Naive thymus-derived CD8-positive, alpha-beta T cell (primary cell): ENCODE data around the gene INTS1. TPM values are rescaled to one million over a fixed set of nuclear protein-coding genes. Genes with fewer than 3 reads are reported as not detected.
A peak's percentile ranks its signal among the peaks of the same experiment; 100 is the strongest.

Experiments used
- ATAC-seq, 2 donors: fragments of 150-1000 bp; cut with Tn5 transposase in 1 of 2; sonication (Bioruptor Pico), chemical (Tn5 transposase) in 1 of 2; 1 replicate in 1 of 2; 2 replicates in 1 of 2; pipeline ENCODE4 v1.10.0; 2021; ENCODE audit warnings: mild to moderate bottlenecking in 2 of 2, moderate library complexity in 2 of 2
- POLR2A ChIA-PET: fragments of 350-600 bp; sonication (Branson Sonifier 250); formaldehyde crosslinking; loops from one replicate; lab custom pipeline; 2021; ENCODE audit warnings: antibody characterized with exemption; lab: Charles Lee
- DNase-seq, 10 donors: peaks; one replicate each; pipeline versions ENCODE4 v3.0.0 to v3.0.0-alpha.2; 2020 to 2022
- H3K27ac Mint-ChIP-seq, 10 donors: one replicate each; pipeline ENCODE4 v1.8.0; 2020 to 2022; ENCODE audit warnings: mild to moderate bottlenecking in 10 of 10, mixed read lengths in 10 of 10, moderate library complexity in 4 of 10, inconsistent platforms in 1 of 10
- H3K27me3 Mint-ChIP-seq, 5 donors: one replicate each; pipeline ENCODE4 v1.8.0; 2021 to 2022; ENCODE audit warnings: mixed read lengths in 5 of 5
- H3K36me3 Mint-ChIP-seq, 3 donors: one replicate each; pipeline ENCODE4 v1.8.0; 2020 to 2022; ENCODE audit warnings: mixed read lengths in 3 of 3, mild to moderate bottlenecking in 2 of 3, inconsistent platforms in 1 of 3
- H3K4me1 Mint-ChIP-seq, 4 donors: one replicate each; pipeline ENCODE4 v1.8.0; 2021 to 2022; ENCODE audit warnings: mixed read lengths in 4 of 4
- H3K4me3 Mint-ChIP-seq, 10 donors: one replicate each; pipeline ENCODE4 v1.8.0; 2020 to 2022; ENCODE audit warnings: mild to moderate bottlenecking in 10 of 10, mixed read lengths in 10 of 10, moderate library complexity in 6 of 10, inconsistent platforms in 1 of 10
- H3K9me3 Mint-ChIP-seq, 9 donors: one replicate each; pipeline ENCODE4 v1.8.0; 2020 to 2022; ENCODE audit warnings: mixed read lengths in 9 of 9, mild to moderate bottlenecking in 3 of 9, inconsistent platforms in 1 of 9, moderate library complexity in 1 of 9
- polyA plus RNA-seq, 3 donors: library from polyadenylated mRNA; unstranded; fragments of 300-500 nt; fragmentation: Illumina TruSeq; gene quantifications; one replicate each; pipeline ENCODE4 v1.2.3, GENCODE V29; 2021
- total RNA-seq, 8 experiments: library from RNA in 2 of 8; stranded (reverse) in 2 of 8; gene quantifications; one replicate each; pipeline ENCODE4 v1.2.3 and lab custom pipeline; 2021 to 2026

The INTS1 gene
- total and polyA plus RNA-seq, 5 experiments from 2014 or later = 9.1 to 136 (median 24.6) TPM

DNA sequence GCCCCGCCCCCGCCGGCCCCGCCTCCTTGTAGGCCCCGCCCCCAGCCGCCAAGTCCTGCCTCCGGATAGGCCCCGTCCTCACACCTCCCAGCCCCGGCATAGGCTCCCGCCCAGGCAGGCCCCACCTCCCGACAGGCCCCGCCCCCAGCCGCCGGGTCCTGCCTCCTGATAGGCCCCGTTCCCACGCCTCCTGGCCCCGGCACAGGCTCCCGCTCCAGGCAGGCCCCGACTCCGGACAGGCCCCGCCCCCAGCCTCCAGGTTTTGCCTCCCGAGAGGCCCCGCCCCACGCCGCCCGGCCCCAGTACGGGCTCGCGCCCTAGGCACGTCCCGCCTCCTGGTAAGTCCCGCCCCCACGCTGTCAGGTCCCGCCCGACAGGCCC lies 44.7 kb downstream of the INTS1 start:
- no peaks in the 10 kb centered on the region for H3K36me3 Mint-ChIP-seq
- peak; percentile 95 for ATAC-seq
- H3K4me3 Mint-ChIP-seq = peak overlapping the region; percentile 36 to 76 (median 61)
- H3K27ac Mint-ChIP-seq = no peak overlapping the region
- DNase-seq = peak; percentile 92 to 99 (median 98)
- H3K27me3 Mint-ChIP-seq = no peaks in the 10 kb centered on the region
- POLR2A ChIA-PET = no interaction called here
- peaks cover 0 to 2% (median 0%) of the 10 kb centered on the region in 9 donors for H3K9me3 Mint-ChIP-seq
- H3K4me1 Mint-ChIP-seq = peaks cover 11 to 34% (median 22%) of the 10 kb centered on the region in 4 donors

DNA sequence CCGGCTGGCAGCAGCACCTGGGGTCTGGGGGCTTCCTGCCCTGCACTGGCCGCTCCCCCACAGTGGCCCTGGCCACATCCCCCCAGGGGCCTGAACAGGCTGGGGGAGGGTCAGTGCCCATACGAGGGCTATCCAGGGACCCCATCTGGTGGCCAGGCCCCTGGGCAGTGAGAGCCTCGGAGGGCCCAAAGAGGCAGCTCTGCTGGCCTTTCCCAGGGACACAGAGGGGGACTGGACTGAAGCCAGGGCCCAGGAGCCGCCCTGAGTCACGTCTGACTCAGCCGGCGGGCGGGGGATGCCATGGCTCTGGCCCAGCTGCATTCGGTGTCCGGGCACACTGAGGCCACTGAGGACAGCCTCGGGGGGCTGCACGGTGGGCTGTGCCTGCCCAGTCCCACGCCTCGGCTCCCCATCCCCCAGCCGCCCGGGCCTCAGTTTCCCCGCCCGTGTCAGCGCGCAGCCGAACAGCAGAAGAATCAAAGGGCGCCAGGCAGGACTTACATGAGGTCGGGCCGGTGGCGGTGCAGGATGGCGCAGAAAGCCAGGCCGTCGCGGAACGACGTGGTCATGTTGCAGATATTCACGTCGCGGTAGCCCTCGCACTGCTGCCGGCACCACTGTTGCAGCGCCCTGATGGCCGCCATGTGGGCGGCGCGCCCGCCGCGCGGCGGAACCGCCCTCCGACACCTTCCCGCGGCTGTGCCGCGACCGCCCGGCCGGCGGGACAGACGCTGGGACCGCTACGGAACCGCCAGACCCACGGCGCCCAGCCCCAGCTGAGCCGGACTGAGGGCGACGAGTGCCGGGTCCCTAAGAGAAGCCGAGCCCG lies 45.3 kb downstream of the INTS1 start, which contains the start of gene MICALL2:
Gene MICALL2, minus strand, starts transcription at position 788 of the 829 bp plus-strand sequence. Its CDS starts 144 bp downstream, at position 644.
- Mint-ChIP-seq H3K9me3 (peaks cover 0 to 2% (median 0%) of the 10 kb centered on the region in 9 donors), H3K36me3 (no peaks in the 10 kb centered on the region), H3K27ac (peak within 1 kb of the TSS in 6 of 10 donors; percentile 53 to 86 (median 66)), H3K4me1 (peaks cover 11 to 34% (median 22%) of the 10 kb centered on the region in 4 donors), H3K27me3 (no peaks in the 10 kb centered on the region), H3K4me3 (peak within 1 kb of the TSS; percentile 49 to 83 (median 72))
- DNase-seq = peak in 2 of 10 donors; percentile 13 to 68
- peak; percentile 33 to 51 for ATAC-seq
- POLR2A ChIA-PET = no interaction called here

DNA sequence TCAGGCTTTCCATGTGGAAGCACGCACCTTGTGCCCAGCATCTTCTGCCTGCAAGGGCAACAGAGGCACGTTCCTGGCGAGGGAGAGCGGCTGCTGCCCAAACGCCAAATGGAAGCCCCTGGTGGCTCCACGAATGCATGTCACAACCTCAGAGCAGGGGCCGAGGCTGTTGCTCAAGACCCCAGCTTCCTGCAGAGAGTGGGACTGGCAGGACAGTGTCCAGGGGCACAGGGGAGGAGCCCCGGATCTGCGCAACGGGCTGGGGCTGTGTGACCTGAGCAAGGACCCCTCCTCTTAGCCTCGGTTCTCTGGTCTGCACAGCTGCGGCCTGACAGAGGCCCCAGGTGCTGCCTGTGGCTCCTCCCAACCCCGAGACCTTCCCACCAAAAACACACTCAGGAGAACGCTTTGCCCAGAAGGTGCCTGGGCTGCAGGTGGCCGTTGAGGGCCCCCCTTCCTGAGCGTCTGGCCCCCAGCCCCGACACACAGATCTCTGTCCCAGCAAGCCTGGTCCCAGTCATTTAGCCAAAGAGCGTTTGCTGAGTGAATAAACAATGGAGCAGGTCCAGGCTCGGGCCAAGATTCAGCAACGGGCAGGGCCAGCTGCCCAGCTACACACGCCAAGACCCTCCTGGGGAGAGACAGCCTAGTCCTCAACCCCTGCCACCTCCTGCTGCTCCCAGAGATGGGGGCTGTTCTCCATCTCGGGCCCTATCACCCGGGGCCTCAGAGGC lies 46.1 kb downstream of the INTS1 start:
- peak overlapping the region; percentile 41 to 82 (median 62) for H3K4me3 Mint-ChIP-seq
- peaks cover 11 to 34% (median 22%) of the 10 kb centered on the region in 4 donors for H3K4me1 Mint-ChIP-seq
- DNase-seq (no peak), ATAC-seq (no peak)
- peaks cover 0 to 2% (median 0%) of the 10 kb centered on the region in 9 donors for H3K9me3 Mint-ChIP-seq
- POLR2A ChIA-PET = no interaction called here
- H3K27ac Mint-ChIP-seq = peak overlapping the region in 3 of 10 donors; percentile 8 to 59 (median 28)
- no peaks in the 10 kb centered on the region for H3K36me3 Mint-ChIP-seq
- no peaks in the 10 kb centered on the region for H3K27me3 Mint-ChIP-seq

DNA sequence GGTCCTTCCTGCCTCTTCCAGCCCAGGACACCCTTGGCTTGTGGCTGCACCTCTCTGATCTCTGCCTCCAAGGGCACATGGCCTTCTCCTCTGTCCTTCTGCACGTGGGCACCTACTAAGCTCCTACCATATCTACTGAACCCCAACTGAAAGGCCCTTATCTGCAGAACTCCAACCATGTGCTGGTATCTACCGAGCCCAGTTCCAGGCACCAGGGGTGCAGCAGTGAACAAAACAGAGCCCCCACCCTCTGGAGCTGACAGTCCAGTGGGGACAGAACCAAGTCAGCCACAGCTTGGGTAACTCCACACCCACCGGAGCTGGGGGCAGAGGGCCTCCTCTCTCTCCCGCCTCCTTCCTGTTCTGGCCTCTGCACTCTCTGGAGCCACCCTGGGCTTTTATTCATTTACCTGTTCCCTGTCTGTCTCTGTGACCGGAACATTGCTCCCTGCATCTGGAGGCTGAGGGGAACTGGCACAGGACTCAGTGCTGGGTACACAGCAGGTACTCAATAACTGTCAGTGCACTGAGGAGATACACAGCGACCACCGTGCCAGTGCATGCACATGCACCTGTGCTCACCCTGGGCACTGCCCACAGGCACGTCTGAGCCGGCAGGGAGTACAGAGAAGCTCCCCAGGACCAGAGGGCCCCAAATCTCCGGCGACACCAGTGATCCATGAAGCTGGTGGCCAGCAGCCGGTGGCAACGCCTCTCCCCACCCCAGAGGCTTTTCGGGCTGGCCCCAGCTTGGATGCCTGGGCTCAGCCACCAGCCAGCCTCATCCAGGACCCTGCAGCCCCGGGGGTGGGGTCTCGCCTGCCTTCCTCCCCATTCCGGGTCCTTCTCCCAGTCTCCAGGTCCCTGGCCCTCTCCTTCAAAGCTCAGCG lies 46.9 kb downstream of the INTS1 start:
- ATAC-seq = no peak
- H3K27ac Mint-ChIP-seq = peak overlapping the region in 1 of 10 donors; percentile 28
- H3K9me3 Mint-ChIP-seq = peaks cover 0 to 2% (median 0%) of the 10 kb centered on the region in 9 donors
- H3K27me3 Mint-ChIP-seq = no peaks in the 10 kb centered on the region
- H3K4me1 Mint-ChIP-seq = peaks cover 11 to 29% (median 20%) of the 10 kb centered on the region in 4 donors
- peak overlapping the region in 3 of 10 donors; percentile 56 to 73 (median 66) for H3K4me3 Mint-ChIP-seq
- no peak for DNase-seq
- POLR2A ChIA-PET = no interaction called here
- no peaks in the 10 kb centered on the region for H3K36me3 Mint-ChIP-seq

DNA sequence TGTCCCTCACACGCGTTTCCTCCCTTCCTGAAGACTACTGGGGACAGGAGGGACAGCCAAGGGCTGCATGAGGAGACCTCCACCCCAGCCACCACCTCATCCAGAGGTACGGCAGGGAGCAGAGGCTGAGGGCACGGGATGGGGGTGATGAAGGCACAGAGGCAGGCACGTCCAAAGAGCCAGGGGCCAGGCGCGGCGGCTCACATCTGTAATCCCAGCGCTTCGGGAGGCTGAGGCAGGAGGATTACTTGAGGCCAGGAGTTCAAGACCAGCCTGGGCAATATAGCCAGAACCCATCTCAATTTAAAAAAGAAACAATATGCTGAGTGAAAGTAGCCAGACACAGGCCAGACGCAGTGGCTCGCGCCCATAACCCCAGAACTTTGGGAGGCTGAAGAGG lies 48.2 kb downstream of the INTS1 start:
- peak overlapping the region in 2 of 10 donors; percentile 21 to 86 for H3K27ac Mint-ChIP-seq
- H3K36me3 Mint-ChIP-seq = no peaks in the 10 kb centered on the region
- ATAC-seq (no peak), DNase-seq (no peak)
- no peaks in the 10 kb centered on the region for H3K27me3 Mint-ChIP-seq
- H3K9me3 Mint-ChIP-seq = no peaks in the 10 kb centered on the region
- peaks cover 4 to 20% (median 16%) of the 10 kb centered on the region in 4 donors for H3K4me1 Mint-ChIP-seq
- H3K4me3 Mint-ChIP-seq = peak overlapping the region in 1 of 10 donors; percentile 45
- POLR2A ChIA-PET = no interaction called here

DNA sequence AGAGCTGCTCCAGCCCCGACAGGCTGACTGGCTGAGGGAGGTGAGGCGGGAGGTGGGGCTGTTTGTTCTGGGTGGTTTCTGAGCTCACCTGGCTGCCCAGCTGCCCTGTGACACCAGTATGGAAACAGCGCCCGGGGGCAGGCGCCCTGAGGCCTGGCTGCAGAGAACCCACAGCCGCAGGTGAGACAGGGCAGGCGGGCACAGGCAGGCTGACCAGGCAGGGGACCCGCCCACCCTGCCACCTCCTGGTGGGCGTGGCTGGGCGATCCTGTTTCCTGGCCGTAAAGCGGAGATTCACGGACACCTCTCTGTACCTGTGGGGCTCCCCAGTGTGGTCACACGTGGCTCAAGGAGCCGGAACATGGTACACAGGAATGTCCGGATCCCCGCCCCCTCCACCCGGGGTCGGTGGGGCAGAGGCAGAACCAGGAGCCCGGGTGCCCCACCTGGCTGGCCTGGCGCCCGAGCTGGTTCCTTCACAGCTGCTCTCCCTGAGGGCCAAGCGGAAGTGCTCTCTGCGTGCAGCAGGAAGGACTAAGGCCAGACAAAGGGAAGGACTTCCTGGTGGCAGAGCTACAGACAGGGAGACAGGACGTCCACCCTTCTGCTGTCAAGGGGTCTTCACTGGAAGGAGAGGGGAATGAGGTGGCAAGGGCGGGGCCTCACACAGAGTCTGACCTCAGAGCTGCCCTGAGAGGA lies 48.8 kb downstream of the INTS1 start:
- H3K4me1 Mint-ChIP-seq = peaks cover 1 to 17% (median 14%) of the 10 kb centered on the region in 4 donors
- no peaks in the 10 kb centered on the region for H3K36me3 Mint-ChIP-seq
- no peak for DNase-seq
- no peak for ATAC-seq
- no peak overlapping the region for H3K4me3 Mint-ChIP-seq
- POLR2A ChIA-PET = no interaction called here
- H3K9me3 Mint-ChIP-seq = no peaks in the 10 kb centered on the region
- H3K27me3 Mint-ChIP-seq = no peaks in the 10 kb centered on the region
- no peak overlapping the region for H3K27ac Mint-ChIP-seq

DNA sequence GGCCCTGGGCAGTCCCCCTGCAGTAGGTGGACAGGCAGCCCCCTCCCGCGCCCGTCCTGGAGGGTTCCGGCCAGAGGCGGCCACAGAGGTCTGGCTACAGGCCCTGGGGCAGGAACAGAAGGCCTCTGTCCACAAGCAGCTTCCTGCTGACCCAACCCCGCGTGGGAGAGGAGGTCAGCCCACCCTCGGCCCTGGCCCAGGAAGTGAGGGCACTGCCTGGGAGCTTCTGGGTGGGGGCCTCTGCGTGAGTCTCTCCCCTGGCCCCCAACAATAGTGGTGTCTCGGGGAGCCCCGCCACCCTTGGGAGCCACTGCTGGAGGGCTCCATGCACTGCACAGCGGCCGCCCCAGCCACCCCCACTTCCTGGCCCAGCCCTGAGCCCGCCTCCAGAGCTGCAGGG lies 49.6 kb downstream of the INTS1 start:
- Mint-ChIP-seq H3K27ac (no peak overlapping the region), H3K4me3 (no peak overlapping the region), H3K4me1 (peaks cover 1 to 12% (median 11%) of the 10 kb centered on the region in 4 donors), H3K27me3 (no peaks in the 10 kb centered on the region), H3K36me3 (no peaks in the 10 kb centered on the region), H3K9me3 (no peaks in the 10 kb centered on the region)
- no peak for ATAC-seq
- POLR2A ChIA-PET = no interaction called here
- DNase-seq = no peak

DNA sequence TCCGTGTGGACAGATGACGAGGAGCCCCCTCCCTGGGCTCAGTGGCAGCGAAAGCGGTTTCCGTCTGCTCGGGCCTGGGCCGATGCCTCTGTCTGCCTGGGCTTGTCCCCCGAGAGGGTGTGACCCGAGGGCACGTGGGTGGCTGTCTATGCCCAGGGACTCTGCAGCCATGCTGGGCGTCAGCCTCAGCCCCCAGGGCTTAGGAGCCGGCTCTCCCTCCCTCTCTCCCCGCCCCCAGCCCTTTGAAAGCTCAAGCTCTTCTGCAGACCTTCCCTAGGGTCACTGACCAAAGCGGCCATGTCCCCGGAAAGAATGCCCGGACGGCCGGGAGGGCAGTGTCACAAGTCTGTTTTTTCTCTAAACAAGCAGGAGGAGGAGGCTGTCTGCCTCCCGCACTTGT lies 52.0 kb downstream of the INTS1 start:
- Mint-ChIP-seq H3K27me3 (no peaks in the 10 kb centered on the region), H3K27ac (no peak overlapping the region), H3K9me3 (no peaks in the 10 kb centered on the region), H3K4me3 (peak overlapping the region in 1 of 10 donors; percentile 10), H3K36me3 (no peaks in the 10 kb centered on the region), H3K4me1 (peaks cover 0 to 3% (median 2%) of the 10 kb centered on the region in 4 donors)
- POLR2A ChIA-PET = interaction anchor here (0.6 kb wide), 1 partner anchor 13 kb away, joined by 3 read pairs; no protein-coding TSS in a partner anchor
- no peak for ATAC-seq
- DNase-seq = no peak

DNA sequence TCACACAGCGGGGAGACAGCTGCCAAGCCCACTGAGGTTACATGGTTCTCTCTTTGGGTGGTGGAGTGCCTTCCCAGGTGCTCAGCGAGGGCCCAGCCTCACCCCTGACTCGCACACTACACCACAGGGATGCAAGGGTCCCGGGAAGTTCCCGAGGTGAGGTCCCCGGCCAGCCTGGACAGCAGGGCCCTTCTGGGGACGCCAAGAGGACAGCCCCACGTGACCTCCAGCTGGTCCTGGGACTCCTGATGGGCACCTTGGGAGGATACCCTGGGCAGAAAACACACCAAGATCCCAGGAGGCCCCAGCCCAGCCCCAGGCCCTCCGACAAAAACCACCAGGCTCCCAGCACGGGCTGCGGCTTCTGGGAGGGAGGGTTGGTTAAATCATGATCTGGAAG lies 53.2 kb downstream of the INTS1 start:
- DNase-seq = no peak
- H3K36me3 Mint-ChIP-seq = no peaks in the 10 kb centered on the region
- POLR2A ChIA-PET = no interaction called here

DNA sequence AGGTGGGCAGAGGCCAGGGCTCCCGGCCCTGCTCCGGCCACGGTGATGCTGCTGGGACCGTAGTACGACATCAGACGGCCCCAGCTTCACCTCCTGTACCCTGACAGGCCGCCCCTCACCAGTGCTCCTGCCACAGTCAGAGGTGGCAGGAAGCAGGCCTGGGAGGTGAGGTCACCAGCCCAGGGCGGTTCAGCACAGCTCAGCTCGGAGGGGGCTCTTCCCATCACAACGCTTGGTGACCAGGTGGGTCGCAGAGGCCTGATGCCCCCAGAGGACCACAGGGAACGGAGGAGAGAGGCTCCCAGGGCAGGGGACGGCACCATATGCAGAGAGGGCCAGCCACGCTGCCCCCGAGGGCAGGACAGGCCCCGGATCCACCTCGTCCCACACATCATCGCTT lies 53.8 kb downstream of the INTS1 start:
- no peak for ATAC-seq
- POLR2A ChIA-PET = interaction anchor here (1.7 kb wide), 1 partner anchor 9 kb away, joined by 4 read pairs; no protein-coding TSS in a partner anchor
- Mint-ChIP-seq H3K27ac (no peak overlapping the region), H3K4me1 (peaks cover 0 to 1% (median 0%) of the 10 kb centered on the region in 4 donors), H3K4me3 (no peak overlapping the region), H3K36me3 (no peaks in the 10 kb centered on the region), H3K27me3 (no peaks in the 10 kb centered on the region), H3K9me3 (no peaks in the 10 kb centered on the region)
- no peak for DNase-seq

More for the DNA sequence above, 53.2 kb downstream of the INTS1 start:
- no peaks in the 10 kb centered on the region for H3K27me3 Mint-ChIP-seq
- no peak for ATAC-seq
- H3K4me1 Mint-ChIP-seq = no peaks in the 10 kb centered on the region
- H3K4me3 Mint-ChIP-seq = no peak overlapping the region
- no peak overlapping the region for H3K27ac Mint-ChIP-seq
- no peaks in the 10 kb centered on the region for H3K9me3 Mint-ChIP-seq

DNA sequence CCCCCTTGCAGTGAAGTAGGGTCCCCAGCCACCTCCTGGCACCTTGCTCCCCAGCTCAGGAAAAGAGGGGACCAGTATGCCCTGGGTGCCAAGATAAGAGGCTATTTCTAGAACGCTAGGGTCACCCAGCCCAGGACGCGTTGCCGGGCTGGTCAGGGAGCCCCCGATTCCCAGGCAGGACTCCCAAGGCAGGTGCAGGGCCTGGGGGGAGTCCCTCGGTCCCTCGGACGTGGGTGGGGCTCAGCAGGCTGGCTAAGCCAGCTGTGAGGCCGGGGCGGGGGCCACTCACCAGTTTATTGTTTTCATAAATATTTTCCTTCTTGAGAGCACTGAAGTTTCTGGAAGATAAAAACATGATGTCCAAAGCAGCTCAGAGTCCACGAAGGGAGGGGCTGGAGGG lies 54.2 kb downstream of the INTS1 start:
- Mint-ChIP-seq H3K36me3 (no peaks in the 10 kb centered on the region), H3K4me3 (no peak overlapping the region), H3K9me3 (no peaks in the 10 kb centered on the region), H3K27ac (no peak overlapping the region), H3K27me3 (no peaks in the 10 kb centered on the region), H3K4me1 (peaks cover 0 to 1% (median 0%) of the 10 kb centered on the region in 4 donors)
- POLR2A ChIA-PET = interaction anchor here (1.7 kb wide), 1 partner anchor 9 kb away, joined by 4 read pairs; no protein-coding TSS in a partner anchor
- ATAC-seq (no peak), DNase-seq (no peak)
